CD4-positive, alpha-beta T cell treated with Interferon alpha-2 for 1 hour (primary cell): ENCODE results near the gene LSAMP.

Source experiments
- DNase-seq, 2 donors: peaks; one replicate each; pipeline ENCODE4 v3.0.0-alpha.2; 2020 to 2022

The LSAMP gene

DNA sequence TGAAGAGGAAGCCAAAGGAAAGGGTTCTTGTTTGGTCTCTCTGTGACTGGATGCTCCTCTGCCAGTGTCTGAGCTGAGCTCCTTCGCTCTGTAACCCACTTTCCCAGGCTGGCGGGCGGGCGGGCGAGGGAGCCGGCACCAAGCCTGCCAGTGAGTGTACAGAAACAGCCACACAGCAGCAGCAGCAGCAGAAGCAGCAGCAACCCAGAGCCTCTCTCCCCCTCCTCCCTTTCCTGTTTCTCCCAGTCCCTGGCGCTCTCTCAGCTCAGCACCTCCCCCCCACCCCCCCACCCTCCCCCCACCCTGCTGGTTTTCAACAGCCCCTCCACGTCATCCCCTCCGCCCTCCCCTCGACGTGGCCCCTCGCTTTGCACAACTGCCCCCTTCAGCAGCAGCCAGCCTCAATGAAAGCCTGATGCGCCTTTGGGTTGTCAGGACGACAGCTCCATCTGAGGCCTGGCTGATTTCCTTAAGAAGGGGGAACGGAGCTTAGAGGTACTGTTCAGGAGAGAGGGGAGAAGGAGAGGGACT lies at the start of gene LSAMP:
LSAMP (minus strand) TSS at position 177 of the 531 bp plus-strand sequence.
- DNase-seq = no peak

DNA sequence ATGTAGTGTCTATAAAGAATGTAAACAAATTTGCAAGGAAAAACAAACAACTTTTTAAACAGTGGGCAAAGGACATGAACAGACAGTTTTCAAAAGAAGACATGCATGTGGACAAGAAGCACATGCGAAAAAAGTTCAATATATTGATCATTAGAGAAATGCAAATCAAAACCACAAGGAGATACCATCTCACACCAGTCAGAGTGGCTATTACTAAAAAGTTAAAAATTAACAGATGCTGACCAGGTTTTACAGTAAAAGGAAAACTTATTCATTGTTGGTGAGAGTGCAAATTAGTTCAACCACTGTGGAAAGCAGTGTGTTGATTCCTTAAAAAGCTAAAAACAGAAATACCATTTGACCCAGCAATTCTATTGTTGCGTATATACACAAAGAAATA lies 47.1 kb upstream of the LSAMP start:
- DNase-seq = no peak

DNA sequence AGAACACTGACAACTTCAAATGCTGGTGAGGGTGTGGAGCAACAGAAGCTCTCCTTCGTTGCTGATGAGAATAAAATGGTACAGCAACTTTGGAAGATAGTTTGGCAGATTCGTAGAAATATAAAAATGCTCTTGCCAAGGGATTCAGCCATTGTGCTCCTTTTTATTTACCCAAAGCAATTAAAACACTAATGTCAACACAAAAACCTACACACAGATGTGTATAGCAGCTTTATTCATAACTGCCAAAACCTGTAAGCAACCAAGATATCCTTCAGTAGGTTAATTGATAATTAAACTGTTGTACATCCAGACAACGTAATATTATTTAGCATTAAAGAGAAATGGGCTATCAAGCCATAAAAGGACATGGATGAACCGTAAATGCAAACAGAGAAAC lies 37.8 kb upstream of the LSAMP start:
- DNase-seq = no peak

DNA sequence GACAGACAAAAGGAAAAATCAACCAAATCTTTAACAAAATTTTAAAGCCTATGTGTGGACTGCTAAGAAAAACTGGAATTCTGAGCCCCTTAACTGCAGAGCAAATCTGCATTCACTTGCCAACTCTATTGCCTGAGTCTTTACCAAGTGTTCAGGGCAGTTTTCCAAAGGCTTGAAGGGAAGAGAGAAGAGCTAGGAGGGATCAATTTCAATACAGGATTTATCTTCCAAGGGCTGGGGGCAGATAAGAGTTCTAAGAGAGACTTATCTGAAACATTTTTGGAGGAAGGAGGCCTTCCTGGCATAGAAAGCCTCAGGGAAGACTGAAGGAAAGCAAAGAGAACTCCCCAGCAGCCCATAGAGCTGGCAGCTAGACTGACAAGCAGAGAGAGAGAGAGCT lies 31.4 kb upstream of the LSAMP start:
- DNase-seq = no peak

DNA sequence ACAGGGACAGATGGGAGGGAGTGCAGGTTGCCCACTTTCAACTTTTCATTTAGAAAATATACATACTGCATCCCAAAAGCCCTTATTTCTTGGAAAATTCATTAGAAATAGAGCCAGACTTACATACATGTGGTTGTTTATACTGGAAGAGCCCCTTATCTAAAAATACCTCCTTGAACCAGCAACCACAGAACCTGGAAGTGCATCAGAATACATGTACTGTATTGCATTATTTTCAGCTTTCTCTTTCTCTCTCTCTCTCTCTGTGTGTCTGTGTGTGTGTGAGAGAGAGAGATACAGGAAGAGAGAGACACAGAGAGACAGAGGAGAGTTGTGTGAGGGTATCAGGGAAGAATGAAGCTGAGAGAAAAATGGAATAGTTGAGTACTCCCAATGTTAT lies 29.5 kb upstream of the LSAMP start:
- DNase-seq = no peak

DNA sequence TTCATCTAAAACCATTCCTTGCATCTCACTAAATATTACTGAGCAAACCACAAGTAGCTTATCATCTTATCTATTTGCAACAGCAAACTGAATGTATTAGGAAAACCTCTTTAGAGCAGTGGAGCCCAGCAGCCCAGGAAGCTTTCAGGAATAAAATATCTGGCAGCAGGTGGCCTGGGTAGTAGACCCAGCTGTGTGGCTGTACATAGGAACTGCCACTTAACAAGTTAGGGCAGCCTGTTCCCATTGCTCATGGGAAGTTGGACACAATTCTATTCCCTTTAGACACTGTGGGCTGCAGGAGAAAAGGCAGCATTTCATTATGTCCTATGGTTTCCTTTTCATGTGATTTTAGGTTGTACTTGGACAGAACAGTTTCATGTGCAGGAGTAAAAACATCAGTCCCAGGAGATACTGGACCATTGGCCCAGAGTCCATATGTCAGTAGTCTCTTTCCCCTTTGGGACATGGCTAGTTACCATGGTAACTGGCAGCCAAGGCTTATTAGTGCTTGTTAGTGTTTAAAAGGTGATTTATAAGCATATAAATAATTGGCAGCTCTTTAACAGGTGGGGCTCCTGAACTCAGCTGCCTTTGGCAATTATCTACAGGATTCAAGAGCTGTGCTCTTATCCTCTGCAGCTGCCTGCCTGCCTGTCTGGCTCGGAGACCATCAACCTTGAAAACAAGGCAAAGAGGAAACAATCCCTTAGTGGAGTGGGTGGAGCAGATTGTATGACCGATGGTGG lies 28.9 kb upstream of the LSAMP start:
- no peak for DNase-seq

DNA sequence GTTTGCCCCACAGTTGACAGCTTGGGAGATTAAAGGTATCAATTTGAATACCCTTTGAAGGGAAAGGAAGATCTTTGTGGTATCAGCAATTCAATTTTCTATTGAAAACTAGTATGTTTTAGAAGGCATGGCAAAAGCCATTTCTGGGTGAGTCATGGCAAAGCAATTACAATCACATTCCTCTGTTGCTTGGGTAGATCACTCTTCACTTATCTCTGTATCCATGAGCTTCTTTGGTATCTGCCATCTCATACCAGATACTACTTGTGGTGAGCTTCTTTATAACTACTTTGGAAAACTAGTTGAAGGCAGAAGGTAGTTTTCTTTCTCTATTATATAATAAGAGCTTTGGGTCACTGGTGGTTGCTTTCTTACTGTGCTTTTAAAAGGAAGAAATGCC lies 28.3 kb upstream of the LSAMP start:
- no peak for DNase-seq

DNA sequence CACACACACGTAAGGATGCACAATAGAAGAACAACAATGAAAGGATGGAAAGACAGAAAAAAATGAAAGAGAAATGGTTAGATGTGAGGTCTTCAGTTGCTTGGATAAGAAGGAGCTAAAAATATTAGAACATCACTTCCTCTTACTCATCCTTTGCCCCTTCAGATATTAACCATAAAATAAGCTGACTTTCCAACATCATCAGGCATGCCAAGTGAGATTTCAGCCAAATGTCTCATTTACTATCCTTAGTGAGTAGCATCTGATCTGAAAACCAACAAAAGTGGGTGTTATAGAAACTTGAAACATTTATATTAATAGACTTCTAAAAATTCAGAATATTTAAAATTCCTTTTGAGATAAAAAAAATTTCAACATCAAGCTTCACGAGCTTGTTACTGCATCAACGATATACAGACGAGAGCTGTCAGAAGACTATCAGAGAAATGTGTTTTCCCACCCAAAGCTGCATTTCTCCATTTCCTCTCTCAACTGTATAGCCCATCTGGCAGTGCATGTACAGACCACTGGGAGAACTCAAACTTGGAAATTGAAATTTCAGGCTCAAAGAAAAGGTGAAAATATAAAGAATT lies 25.4 kb upstream of the LSAMP start:
- DNase-seq = no peak

DNA sequence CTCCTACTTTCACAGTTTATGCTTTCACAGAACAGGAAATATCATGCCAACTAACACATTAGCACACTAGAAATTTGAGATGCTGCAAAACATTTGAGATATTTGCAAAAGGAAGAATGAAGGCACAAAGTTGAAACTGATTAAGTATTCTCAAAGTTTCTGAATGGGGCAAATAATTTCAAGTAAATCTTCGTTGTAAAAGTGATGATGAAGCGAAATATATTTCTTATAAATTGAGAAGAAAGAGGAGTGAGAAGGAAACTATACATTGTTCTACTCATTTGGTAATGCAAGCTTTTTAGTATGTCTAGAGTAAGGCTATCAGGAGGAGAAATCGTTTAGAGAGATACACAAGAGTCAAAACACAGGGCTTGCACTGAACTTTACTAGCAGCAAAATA lies 24.3 kb upstream of the LSAMP start:
- no peak for DNase-seq

DNA sequence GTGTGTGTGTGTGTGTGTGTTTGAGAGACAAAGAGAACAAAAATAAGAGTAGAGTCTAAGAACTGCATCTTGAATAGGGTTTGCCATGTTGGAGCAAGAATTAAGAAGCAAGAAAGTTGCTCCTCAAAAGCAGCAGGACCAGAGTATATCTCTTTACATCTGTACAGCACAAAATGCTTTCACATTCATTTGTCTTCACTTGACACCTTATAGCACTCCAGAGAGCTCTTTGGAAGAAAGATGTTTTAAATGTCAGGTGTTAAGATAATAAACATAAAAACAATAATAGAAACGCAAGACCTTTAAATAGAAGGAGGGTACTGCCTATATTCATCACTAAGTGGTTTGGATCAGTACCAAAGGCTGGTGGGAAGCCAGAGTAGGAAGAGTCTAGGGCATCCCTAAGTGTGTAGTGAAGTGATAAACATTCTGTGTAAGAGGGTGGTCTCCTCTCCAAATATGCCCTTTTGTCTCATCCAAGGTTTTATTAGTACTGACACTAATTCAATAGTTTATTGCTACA lies 19.1 kb upstream of the LSAMP start:
- DNase-seq = no peak

DNA sequence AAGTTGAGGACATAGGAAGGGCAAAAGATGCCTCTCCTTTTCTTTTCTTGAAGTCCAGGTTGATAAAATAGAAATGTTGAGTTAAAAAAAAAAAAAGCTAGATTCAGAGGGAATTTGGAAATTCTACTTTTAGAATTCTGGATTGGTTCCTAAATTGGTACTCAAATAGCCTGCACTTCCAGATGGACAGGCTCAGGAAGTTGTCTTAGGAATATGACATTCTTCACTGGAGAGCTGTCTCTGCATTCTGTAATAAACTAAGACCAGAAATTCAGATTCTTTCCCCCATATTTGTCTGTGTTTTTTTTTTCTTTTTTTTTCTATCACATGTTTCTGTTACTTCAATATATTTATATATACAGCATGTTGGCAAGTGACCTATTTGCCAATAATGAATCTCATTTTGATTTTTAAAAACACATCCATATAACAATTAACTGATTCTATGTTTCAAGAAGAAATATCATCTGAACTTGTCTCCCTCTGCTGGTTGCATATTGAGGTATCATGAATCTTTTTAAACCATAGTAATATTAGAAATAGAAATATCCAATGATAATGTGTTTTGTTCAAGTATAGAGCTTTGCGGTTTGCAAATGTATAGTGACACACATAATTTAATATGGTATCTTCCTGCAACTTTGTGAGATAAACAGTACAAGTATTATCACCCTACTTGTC lies 8.5 kb upstream of the LSAMP start:
- no peak for DNase-seq

DNA sequence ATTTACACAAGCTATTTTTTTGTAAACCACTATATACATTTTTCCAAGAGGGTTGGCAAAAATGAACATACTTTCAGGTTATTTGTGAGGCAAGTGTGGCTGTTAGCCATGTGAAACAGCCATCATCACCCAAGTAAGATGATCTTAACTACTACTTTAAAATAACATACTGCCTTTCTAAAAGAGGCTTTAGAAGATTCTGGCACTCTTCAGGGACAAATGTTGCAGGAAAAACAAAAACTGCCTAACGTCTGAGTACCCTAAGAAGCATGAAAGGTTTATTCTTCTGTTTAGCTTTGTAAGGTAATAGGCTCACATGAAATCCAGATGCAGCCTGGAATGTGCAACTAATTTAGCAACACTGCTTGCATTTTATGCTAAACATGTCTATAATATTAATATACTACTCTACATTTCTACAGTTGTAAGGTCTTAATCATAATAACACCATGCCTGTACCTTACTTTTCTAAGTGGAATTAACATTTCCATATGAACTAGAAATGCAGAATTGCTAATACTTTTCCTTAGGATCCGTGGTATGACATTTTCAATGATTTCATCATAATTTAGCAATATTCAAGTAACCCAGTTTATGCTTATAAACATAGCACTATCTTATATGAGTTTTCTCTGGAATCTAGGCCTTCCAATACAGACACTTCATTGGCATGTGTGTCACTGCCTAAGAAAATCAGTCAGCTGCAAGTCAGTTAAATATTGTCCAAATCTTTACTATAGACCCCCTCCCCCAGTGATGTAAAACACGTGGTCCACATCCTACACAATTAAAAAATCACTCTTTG lies 4.5 kb upstream of the LSAMP start:
- no peak for DNase-seq

DNA sequence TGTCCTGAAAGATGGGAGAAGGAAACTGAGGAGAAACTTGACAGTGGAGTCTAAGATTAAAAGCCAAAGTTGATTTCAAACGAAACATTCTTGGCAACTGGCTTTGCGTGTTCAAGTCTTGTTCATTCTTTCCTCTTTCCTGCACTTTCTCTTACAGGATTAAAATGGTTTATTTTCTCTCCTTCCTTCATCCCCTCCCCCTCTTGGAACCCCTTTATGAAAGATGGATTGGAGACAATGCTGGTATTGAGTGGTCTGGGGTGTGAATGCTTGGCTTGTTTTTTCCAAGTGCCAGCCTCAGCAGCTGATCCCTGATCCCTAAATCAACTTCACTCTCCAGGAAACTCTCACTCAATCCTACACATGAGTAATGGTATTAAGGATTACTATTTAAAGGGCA lies 703 bp upstream of the LSAMP start:
- DNase-seq = no peak

DNA sequence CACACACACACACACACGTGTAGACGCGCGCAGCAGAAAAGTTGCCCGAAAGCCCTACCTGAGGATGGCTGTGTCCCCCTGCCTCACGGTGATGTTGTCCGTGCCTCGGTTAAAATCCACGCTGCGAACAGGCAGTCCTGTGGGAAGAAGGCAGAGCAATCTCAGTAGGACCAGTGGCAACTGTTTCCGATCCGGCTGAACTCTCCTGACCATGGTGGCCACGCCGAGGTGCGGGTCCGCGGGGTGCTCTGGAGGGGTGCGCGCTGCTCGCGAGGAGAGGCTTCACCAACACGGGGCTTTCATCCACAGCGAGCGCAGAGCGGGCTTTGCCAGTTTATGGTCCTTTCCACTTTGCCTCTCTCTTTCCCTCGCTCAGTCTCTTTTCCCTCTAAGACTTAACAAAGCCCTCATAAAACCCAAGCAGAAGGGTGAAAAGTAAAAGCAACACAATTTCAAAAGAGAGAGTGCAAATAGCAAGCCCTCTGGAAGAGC lies 422 bp downstream of the LSAMP start:
- no peak for DNase-seq

DNA sequence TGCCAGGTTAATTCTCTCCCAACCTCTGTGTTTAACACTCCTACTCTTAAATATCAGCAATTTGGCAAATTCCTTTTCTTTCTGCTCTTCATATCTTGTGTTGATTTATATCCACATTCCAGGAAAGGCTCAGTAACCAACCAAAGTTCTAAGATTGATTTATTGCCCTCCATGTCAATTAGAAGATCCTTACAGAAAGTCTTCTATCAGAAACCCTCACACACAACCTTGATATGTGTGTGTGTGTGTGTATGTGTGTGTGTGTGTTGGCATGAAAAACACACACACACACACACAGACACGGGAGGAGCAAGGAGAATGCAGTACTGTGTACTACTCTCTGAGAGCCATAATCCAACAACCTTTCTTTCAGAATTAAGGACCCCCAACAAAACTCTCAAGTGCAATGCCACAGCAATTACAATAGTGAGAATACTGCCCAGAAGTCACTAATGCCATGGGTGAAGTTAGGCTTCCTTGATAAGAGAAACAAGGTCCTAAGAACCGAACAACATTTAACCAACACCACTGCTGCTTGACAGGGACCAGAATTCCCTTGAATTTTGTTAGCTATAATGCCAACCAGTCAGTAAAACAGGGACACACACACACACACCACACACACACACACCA lies 1.1 kb downstream of the LSAMP start:
- DNase-seq = no peak

DNA sequence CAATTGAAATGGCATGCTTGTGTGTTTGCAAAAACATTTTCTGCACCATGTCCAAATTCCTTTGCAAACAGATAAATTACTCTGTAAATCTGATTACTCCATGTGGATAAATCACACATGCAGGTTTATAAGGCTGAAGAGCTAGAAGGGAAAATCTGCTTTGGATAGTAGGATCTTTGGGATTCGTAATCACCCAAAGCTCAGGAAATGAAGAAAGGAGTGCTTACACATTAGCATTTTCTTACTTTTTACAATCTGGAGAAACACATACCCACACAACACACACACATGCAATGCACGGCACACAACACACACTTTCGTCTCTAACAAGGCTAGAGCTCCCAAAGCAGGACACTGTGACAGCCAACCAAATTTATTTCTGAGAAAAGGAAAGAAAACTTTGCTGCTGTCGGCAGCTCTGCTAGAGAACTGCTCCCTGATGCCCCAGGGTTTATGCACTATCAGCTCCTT lies 2.1 kb downstream of the LSAMP start:
- no peak for DNase-seq

DNA sequence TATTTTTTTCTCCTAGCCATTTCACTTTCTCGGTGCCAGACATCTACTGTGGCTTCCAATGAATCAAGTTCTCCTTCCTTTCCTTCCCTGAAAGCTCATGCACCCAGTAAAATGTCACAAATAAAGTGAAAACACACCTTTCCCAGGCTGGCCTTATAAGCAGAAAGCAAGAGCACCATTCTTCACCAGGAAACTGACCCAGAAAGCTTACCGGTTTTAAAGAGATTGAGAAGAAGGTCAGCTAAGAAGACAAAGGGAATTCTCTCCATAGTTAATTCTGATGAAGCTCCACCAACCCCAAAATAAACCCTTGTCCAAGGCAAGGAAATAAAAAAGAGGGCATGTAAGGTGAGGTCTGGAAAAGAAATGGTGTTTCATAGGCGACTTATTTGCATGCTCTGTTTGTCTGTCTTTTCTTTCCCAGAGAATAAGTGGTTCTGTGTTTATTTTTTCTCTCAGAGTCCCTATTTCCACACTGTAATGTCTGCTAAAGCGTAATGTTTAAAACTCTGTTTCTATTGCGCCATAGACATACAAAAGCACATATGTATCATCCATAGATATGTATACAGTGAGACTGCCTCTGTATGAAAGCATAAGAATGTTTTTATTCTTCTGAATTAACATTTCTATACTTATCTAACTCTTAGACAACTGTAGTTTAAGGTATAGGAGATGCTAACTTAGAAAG lies 2.8 kb downstream of the LSAMP start:
- DNase-seq = no peak

DNA sequence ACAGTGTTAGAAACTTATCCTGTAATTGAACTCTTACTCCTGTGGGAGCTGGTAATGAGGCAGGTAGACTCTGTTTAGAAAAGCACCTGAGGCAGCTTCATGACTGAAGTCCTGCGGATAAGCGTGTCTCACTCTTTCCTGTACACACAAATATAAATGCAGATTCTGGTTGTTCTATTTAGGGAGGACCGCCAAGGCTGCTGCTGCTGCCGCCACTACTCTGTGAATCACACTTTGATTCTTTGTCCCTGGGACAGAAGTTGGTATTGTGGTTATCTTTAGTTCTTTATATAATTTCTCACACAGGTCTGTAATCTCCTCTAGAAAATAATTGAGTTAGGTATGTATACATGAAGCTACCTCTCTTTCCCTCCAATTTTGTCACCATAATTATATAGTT lies 3.6 kb downstream of the LSAMP start:
- no peak for DNase-seq

DNA sequence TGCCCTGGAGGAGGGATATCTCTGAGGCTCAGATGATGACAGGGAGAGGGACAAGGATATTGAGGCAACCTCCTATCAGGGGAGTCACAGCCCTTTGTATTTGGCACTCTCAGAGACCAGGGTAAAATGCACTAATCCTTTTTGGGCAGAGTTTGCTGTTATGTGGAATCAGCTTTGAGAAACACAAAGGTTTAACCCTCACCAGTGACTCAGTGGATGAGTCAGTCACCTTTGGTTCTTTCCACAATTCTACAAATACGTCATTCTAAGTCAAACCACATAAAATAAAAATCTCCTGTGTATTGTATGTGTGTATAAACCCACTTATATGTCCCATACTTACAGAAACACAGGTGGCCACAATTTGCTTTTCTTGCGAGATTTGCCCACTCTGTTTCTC lies 5.1 kb downstream of the LSAMP start:
- DNase-seq = no peak

DNA sequence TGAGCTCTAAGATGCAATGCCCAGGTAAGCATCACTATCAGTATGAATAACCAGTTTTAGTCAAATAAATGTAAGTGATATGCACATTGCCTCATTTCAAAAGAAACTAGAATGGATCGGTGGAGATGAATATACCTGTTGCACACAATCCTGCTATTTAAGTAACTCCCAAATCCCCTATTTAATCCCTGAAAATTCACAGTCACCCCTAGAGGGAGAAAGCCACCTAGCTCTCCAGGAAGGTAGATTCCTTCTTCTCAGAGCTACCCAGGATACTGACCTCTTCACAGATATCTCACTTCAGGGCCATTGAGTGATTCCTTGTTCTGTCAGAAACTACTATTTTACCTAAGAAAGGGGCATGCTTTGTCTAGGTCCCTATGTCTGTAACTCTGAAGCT lies 11.7 kb downstream of the LSAMP start:
- DNase-seq = no peak

DNA sequence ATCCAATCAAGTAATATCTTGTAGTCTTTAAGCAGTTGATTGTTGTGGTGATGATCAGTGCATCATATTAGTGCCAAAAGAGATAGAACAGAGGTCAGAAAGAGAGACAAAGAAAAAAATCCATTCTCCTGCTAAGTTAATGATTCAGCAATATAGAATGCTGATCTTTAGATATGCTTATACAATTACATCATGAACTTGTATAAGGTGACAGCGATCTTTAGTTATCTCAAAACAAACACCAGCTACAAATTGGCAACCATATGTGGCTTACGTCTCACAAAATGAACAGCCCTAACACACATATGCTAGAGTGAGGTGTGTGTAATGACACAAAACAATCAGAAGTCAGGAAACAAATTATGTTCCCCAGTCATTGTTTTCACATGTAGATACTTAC lies 12.5 kb downstream of the LSAMP start:
- no peak for DNase-seq
